K562 (cell line): ENCODE results near the gene RPUSD1. TPM values are rescaled to one million over a fixed set of nuclear protein-coding genes. Genes with fewer than 3 reads are reported as not detected.

ENCODE experiments used
- E4F1 ChIP-seq: fragments of 250-450 bp; sonication (Bioruptor Pico); IDR thresholded peaks from 2 replicates; pipeline ENCODE4 v1.5.0; 2021; ENCODE audit warnings: mild to moderate bottlenecking, borderline replicate concordance
- ESRRB ChIP-seq: fragments of 250-450 bp; sonication (Bioruptor Pico); IDR thresholded peaks from 2 replicates; pipeline ENCODE4 v1.5.0; 2020; ENCODE audit warnings: mild to moderate bottlenecking, moderate library complexity, borderline replicate concordance
- HOMEZ ChIP-seq: fragments of 250-450 bp; sonication (Bioruptor Pico); IDR thresholded peaks from 2 replicates; pipeline ENCODE4 v1.4.0; 2020; ENCODE audit warnings: mild to moderate bottlenecking, moderate library complexity
- MAFF ChIP-seq: IDR thresholded peaks from 2 replicates; pipeline ENCODE4 v1.6.1; 2012; ENCODE audit warnings: low read length, improper control_type of control experiment
- MLLT1 ChIP-seq, 2 experiments: fragments of 450-650 bp; IDR thresholded peaks; 2 replicates each; pipeline ENCODE4 v1.6.1; 2016
- MTA2 ChIP-seq: fragments of 450-650 bp; IDR thresholded peaks from 2 replicates; pipeline ENCODE4 v1.6.1; 2016; ENCODE audit warnings: low read depth
- MYBL2 ChIP-seq, 2 experiments: fragments of 450-650 bp in 1 of 2; sonication (generic) in 1 of 2; formaldehyde crosslinking in 1 of 2; IDR thresholded peaks; 2 replicates each; pipeline versions ENCODE4 v1.6.1 to v1.8.1; 2017 to 2022; ENCODE audit warnings: borderline replicate concordance in 1 of 2, inconsistent platforms in 1 of 2, low read depth in 1 of 2, mild to moderate bottlenecking in 1 of 2, missing genetic modification reagents in 1 of 2, moderate library complexity in 1 of 2
- PRDM10 ChIP-seq: fragments of 450-650 bp; IDR thresholded peaks from 2 replicates; pipeline ENCODE4 v1.6.1; 2018; ENCODE audit not compliant: partially characterized antibody
- RBFOX2 ChIP-seq: fragments of 200-400 bp; formaldehyde crosslinking; IDR thresholded peaks from 2 replicates; pipeline ENCODE4 v1.6.1; 2017; ENCODE audit warnings: low read depth, mild to moderate bottlenecking, low read length, moderate library complexity
- SMAD1 ChIP-seq: fragments of 150-350 bp; IDR thresholded peaks from 2 replicates; pipeline ENCODE4 v1.6.1; 2014; ENCODE audit warnings: low read length, low read depth; ENCODE audit not compliant: partially characterized antibody
- SNAPC5 ChIP-seq: fragments of 250-450 bp; sonication (Bioruptor Pico); IDR thresholded peaks from 2 replicates; pipeline ENCODE4 v1.8.0; 2021; ENCODE audit warnings: moderate library complexity, mild to moderate bottlenecking, inconsistent platforms
- TBL1XR1 ChIP-seq, 2 experiments: IDR thresholded peaks; 2 replicates each; pipeline ENCODE4 v1.6.1; 2012; ENCODE audit warnings: improper control_type of control experiment in 2 of 2, low read length in 2 of 2, mild to moderate bottlenecking in 1 of 2
- ZBTB33 ChIP-seq: sonication (generic); formaldehyde crosslinking; IDR thresholded peaks from 2 replicates; pipeline ENCODE4 v1.8.1; 2023; ENCODE audit warnings: mild to moderate bottlenecking, missing genetic modification reagents
- polyA plus RNA-seq, 8 experiments: library from polyadenylated mRNA; depleted of rRNA in 4 of 8; stranded (reverse) in 5 of 8; unstranded in 3 of 8; fragments of >200 nt; fragmentation: Nextera tagmentation in 2 of 8; fragmentation: Illumina TruSeq in 1 of 8; extraction: Ambion mirVana in 2 of 8; extraction: Trizol in 1 of 8; gene quantifications; 2 replicates each; pipeline versions ENCODE4 v1.2.1 to v1.2.3, GENCODE V29; 2011 to 2014; ENCODE audit warnings: inconsistent platforms in 1 of 8, missing spikeins in 1 of 8
- total RNA-seq, 7 experiments: library from RNA; depleted of rRNA in 6 of 7; stranded (reverse); fragments of >200 nt in 6 of 7; fragmentation: Illumina TruSeq in 2 of 7; extraction: Trizol in 2 of 7; gene quantifications; 2 replicates each; pipeline versions ENCODE4 v1.2.1 to v1.2.3, GENCODE V29; 2011 to 2021; ENCODE audit warnings: low replicate concordance in 1 of 7

RPUSD1 gene
- total and polyA plus RNA-seq, 9 of the 15 experiments (the other 6 are each of a cell fraction or from before 2014, with no cell fraction given): 0.45 to 56.6 (median 12.0) TPM

- TF ChIP-seq PRDM10 (no peak), MTA2 (no peak), RBFOX2 (no peak), ZBTB33 (CRISPR knock-in tag) (no peak), HOMEZ (no peak), MYBL2 (IDR thresholded peaks at IDR 0.05; ENCODE audit: low read depth) (no peak), MYBL2 (CRISPR knock-in tag; IDR thresholded peaks at IDR 0.05; ENCODE audit: borderline replicate concordance) (no peak), SMAD1 (no peak), SNAPC5 (no peak), ESRRB (CRISPR knock-in tag) (no peak), TBL1XR1 (IDR thresholded peaks at IDR 0.05; ENCODE audit: low read length in 2 of 2) (no peak), MAFF (no peak), E4F1 (no peak), MLLT1 (IDR thresholded peaks at IDR 0.05) (no peak)
These were observed 2.3 kb downstream of the RPUSD1 start (continued) for GRCh38 chr16:785563-786535.
